22Rv1 (cell line): Measurements from ENCODE around the gene PDZD11.
"Not testable (repeated sequence)": the region's sequence is repeated elsewhere in the genome, so short reads cannot be mapped to it uniquely, and the experiment has no call there.

Experiments used
- H3K27ac ChIP-seq: fragments of 450-650 bp; 2 replicates; pipeline ENCODE4 v1.5.1; 2017
- CTCF ChIP-seq: fragments of 450-650 bp; IDR thresholded peaks from 2 replicates; pipeline ENCODE4 v1.5.1; 2017; ENCODE audit warnings: mild to moderate bottlenecking
- ZFX ChIP-seq: fragments of 450-650 bp; IDR thresholded peaks from 2 replicates; pipeline ENCODE4 v1.6.1; 2017; ENCODE audit warnings: antibody characterized with exemption, borderline replicate concordance

PDZD11 gene

GRCh38 chrX:70289793-70290770, at the start of gene PDZD11, which contains the start of gene KIF4A:
Gene PDZD11 (minus strand): TSS chrX:70289927. CDS start chrX:70289341, 586 bp downstream.
Gene KIF4A (plus strand): TSS chrX:70290104. CDS start chrX:70290459, 355 bp downstream.
- H3K27ac ChIP-seq: peak within 1 kb of the TSS; percentile 76
- no peak for TF ChIP-seq ZFX
- no peak for TF ChIP-seq CTCF

- no peak overlapping the region for H3K27ac ChIP-seq
- no peak for TF ChIP-seq CTCF
- no peak for TF ChIP-seq ZFX
Measured at GRCh38 chrX:70338290-70338689, 48.6 kb upstream of the PDZD11 start.

- H3K27ac ChIP-seq: no peak overlapping the region
Measured at GRCh38 chrX:70336767-70337166, 47.0 kb upstream of the PDZD11 start.

GRCh38 chrX:70332600-70332999, 42.9 kb upstream of the PDZD11 start:
- no peak overlapping the region for H3K27ac ChIP-seq
- no peak for TF ChIP-seq ZFX
- TF ChIP-seq CTCF: peak; percentile 19; the same call in 1 of the 2 replicates

More at GRCh38 chrX:70336767-70337166, 47.0 kb upstream of the PDZD11 start:
- TF ChIP-seq ZFX (no peak), CTCF (no peak)

- TF ChIP-seq ZFX: no peak
- H3K27ac ChIP-seq: no peak overlapping the region
Measured at GRCh38 chrX:70331161-70331560, 41.4 kb upstream of the PDZD11 start.

GRCh38 chrX:70324326-70324725, 34.6 kb upstream of the PDZD11 start:
- no peak for TF ChIP-seq ZFX
- TF ChIP-seq CTCF: no peak

GRCh38 chrX:70323628-70324027, 33.9 kb upstream of the PDZD11 start:
- not testable (repeated sequence) for H3K27ac ChIP-seq

More at GRCh38 chrX:70324326-70324725, 34.6 kb upstream of the PDZD11 start:
- H3K27ac ChIP-seq: no peak overlapping the region

- TF ChIP-seq CTCF (no peak), ZFX (no peak)
- H3K27ac ChIP-seq: no peak overlapping the region
Measured at GRCh38 chrX:70322784-70323183, 33.1 kb upstream of the PDZD11 start.
